VCaP (cell line): ENCODE measurements around the gene GEMIN4.

ENCODE experiments used
- H3K27ac ChIP-seq: fragments of 450-650 bp; 2 replicates; pipeline ENCODE4 v1.5.1; 2017
- TF ChIP-seq, protein P1 (sequence below): fragments of 450-650 bp; conservative IDR thresholded peaks from 2 replicates; pipeline ENCODE4 v1.5.1; 2017; ENCODE audit warnings: mild to moderate bottlenecking, moderate library complexity

GEMIN4 gene

DNA sequence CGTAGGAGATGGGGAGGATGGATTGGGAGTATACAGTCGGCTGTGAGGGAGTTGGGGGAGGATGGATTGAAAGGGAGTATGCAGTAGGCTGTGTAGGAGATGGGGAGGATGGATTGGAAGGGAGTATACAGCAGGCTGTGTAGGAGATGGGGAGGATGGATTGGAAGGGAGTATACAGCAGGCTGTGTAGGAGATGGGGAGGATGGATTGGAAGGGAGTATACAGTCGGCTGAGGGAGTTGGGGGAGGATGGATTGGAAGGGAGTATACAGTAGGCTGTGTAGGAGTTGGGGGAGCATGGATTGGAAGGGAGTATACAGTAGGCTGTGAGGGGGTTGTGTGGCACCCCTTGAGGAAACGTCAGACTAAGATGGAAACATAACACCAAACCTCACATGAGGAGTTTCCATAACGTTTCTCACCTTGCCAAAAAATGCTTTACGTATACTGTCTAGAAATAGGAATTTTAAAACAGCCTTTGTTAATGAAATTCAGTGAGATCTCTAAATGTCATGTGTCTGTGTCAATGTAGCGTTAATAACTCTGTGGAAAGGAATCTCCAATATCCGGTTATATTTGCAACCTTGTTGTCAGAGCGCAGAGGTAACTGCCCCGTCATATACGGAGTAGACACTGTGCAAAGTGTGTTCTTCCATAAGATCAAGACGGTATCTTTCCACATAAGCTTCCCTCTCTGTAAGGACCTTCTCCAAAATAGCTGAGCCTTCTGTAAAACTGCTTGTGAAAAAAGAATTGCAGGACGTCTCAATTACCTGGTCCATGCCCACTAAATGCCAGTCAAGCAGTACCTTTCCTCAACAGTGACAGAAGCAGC is 31.1 kb downstream of the GEMIN4 start:
- TF ChIP-seq, protein P1, sequence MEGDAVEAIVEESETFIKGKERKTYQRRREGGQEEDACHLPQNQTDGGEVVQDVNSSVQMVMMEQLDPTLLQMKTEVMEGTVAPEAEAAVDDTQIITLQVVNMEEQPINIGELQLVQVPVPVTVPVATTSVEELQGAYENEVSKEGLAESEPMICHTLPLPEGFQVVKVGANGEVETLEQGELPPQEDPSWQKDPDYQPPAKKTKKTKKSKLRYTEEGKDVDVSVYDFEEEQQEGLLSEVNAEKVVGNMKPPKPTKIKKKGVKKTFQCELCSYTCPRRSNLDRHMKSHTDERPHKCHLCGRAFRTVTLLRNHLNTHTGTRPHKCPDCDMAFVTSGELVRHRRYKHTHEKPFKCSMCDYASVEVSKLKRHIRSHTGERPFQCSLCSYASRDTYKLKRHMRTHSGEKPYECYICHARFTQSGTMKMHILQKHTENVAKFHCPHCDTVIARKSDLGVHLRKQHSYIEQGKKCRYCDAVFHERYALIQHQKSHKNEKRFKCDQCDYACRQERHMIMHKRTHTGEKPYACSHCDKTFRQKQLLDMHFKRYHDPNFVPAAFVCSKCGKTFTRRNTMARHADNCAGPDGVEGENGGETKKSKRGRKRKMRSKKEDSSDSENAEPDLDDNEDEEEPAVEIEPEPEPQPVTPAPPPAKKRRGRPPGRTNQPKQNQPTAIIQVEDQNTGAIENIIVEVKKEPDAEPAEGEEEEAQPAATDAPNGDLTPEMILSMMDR = no peak
- peak overlapping the region; percentile 54 for H3K27ac ChIP-seq

DNA sequence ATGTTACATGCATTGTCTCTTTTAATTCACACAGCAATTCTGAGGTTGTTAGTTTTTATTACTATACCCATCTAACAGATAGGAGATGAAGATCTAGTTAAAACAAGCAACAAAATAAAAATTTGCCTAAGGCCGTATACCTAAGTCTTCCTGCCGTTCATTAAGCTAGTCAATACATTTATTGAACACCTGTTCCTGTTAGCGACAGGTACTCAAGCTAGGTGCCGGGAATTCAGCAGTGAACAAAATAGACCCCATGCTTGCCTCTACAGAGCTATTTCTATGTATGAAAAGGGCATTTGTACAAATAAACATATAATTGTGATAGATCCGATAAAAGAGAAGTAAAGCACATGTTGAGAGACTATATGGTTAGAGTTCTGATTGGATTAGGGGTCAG is 34.0 kb downstream of the GEMIN4 start:
- H3K27ac ChIP-seq = peak overlapping the region; percentile 97; the same call in 1 of the 2 replicates
- TF ChIP-seq, protein P1 = no peak

DNA sequence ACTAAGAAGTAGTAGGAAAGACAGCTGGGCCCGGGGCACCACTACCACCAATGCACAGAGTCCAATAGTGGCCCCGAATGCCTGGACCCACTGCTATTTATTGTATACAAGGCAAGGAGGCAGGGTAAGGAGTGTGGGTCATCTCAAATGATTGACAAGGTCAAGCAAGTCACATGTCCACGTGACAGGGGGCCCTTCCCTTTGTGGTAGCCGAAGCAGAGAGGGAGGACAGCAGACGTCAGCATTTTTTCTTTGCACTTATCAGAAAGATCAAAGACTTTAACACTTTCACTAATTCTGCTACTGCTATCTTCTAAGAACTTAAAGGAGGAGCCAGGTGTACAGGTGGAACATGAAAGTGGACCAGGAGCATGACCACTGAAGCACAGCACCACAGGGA is 43.9 kb downstream of the GEMIN4 start:
- TF ChIP-seq, protein P1 = no peak
- H3K27ac ChIP-seq = no peak overlapping the region

DNA sequence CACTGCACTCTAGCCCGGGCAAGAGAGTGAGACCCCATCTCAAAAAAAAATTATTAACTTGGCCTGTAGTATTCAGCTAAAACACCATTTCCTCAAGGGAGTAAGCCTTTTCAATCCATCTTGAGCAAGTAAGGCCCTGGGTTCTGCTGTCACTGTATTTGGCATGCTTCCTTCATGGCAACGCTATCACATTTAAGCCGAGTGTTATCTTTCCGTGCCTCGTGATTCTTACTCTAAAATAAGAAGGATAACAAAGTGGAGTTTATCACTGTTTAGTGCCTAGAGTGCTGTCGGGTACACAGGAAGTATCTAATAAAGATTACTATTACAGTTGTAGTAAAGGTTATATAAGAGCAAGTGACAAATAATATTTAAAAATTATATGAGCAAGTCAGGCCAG is 46.2 kb downstream of the GEMIN4 start:
- TF ChIP-seq, protein P1 = no peak
- H3K27ac ChIP-seq = peak overlapping the region; percentile 23

DNA sequence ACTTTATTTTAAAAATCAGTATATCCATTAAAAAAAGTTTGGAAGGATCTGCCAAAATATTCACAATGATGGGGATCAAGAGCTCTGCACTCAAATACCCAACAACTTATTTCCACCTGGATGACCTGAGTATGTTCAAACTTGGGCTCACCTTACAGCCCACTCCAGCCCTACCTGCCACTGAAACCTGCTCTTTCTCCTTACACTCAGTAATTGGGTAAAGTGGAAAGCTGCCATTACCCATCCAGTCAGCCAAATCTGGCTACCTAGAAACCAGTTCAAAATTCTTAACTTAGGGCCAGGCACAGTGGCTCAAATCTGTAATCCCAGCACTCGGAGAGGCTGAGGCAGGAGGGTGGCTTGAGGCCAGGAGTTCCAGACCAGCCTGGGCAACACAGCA is 47.1 kb downstream of the GEMIN4 start:
- 0 out of 2 replicates have a peak overlapping the region, but pooled peaks have one; percentile 23 for H3K27ac ChIP-seq
- TF ChIP-seq, protein P1 = no peak

DNA sequence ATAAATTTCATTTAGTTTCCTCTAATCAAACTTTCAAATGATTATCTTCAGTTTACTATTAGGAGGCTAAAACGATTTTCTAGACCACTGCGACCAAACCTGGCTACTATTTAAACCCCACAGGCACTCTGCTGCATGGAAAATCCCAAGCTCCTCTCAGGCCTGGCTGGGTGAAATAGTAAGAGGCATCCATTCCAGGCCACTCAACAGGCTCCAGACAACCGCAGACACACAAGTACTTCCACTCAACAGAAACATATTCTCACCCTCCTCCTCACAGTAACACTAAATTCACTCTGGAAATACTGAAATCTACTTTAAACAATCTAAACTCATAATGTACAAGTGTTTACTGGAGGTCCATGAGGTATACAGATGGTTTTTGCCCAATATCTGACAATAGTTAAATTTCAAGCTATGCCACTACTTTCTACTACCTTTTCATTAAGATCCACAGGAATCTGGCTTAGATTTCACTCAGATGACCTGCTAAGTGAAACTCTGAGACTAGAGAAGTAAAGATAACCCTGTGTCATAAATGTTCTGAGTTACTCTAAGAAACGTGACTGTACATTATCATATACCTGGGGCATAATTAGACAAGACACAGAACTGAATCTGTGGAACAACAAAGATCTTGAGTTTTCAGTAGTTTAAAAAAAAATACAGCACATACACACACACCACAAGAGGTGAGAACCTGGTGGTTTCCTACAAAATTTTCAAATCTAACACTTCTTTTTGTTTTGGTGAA is 47.8 kb downstream of the GEMIN4 start:
- H3K27ac ChIP-seq = peak overlapping the region; percentile 29; the same call in 1 of the 2 replicates
- TF ChIP-seq, protein P1 = no peak
